AG04450 (cell line): ENCODE data around the gene CAPN13. TPM values are rescaled to one million over a fixed set of nuclear protein-coding genes. Genes with fewer than 3 reads are reported as not detected.

ENCODE experiments used
- CTCF ChIA-PET: fragments of 300-600, 350-600 bp; formaldehyde crosslinking; extraction: SDS; loops from one replicate; lab custom pipeline; 2022; ENCODE audit warnings: antibody characterized with exemption, inconsistent platforms; lab: Charles Lee
- POLR2A ChIA-PET: fragments of 350-600 bp; formaldehyde crosslinking; extraction: SDS; loops from one replicate; lab custom pipeline; 2021; ENCODE audit warnings: antibody characterized with exemption, inconsistent platforms; lab: Yijun Ruan, JAX
- DNase-seq: peaks from one replicate; pipeline ENCODE4 v3.0.0-alpha.2; 2011; ENCODE audit warnings: low read depth, low spot score
- H3K27ac ChIP-seq: one replicate; pipeline ENCODE4 v1.5.1; 2012; ENCODE audit warnings: low read depth, low read length, control low read depth
- H3K27me3 ChIP-seq: one replicate; pipeline ENCODE4 v1.6.0; 2012; ENCODE audit warnings: low read length; ENCODE audit not compliant: control insufficient read depth, insufficient read depth
- H3K4me3 ChIP-seq: 2 replicates; pipeline ENCODE4 v1.5.1; 2011; ENCODE audit warnings: mild to moderate bottlenecking, low read depth, low read length, control low read depth
- H3K9me3 ChIP-seq: 2 replicates; pipeline ENCODE4 v1.5.1; 2012; ENCODE audit warnings: low read length; ENCODE audit not compliant: control insufficient read depth, insufficient read depth
- CTCF ChIP-seq: IDR thresholded peaks from 2 replicates; pipeline ENCODE4 v1.5.1; 2011; ENCODE audit warnings: low read depth, low read length, control low read depth, inconsistent platforms
- polyA plus RNA-seq: library from polyadenylated mRNA; depleted of rRNA; stranded (reverse); fragments of >200 nt; gene quantifications from 2 replicates; pipeline ENCODE4 v1.2.3, GENCODE V29; 2011

The CAPN13 gene
- polyA plus RNA-seq, 1 experiment: not detected

- H3K9me3 ChIP-seq: no peaks in the 10 kb centered on the region
- ChIA-PET CTCF (no interaction called here), POLR2A (no interaction called here)
- DNase-seq: no peak
- H3K4me3 ChIP-seq: no peak overlapping the region
- TF ChIP-seq CTCF: no peak
- H3K27me3 ChIP-seq: peaks cover 9% of the 10 kb centered on the region
- H3K27ac ChIP-seq: no peak overlapping the region
Observed at GRCh38 chr2:30759481-30759880, 47.8 kb downstream of the CAPN13 start.

GRCh38 chr2:30758191-30758651 lies 49.0 kb downstream of the CAPN13 start:
- POLR2A ChIA-PET: no interaction called here
- Histone ChIP-seq H3K4me3 (no peak overlapping the region), H3K27me3 (peaks cover 9% of the 10 kb centered on the region), H3K27ac (no peak overlapping the region), H3K9me3 (no peaks in the 10 kb centered on the region)
- DNase-seq: no peak
- CTCF ChIA-PET: no interaction called here
- no peak for TF ChIP-seq CTCF

- peaks cover 9% of the 10 kb centered on the region for H3K27me3 ChIP-seq
- DNase-seq: no peak
- no peak for TF ChIP-seq CTCF
- H3K9me3 ChIP-seq: no peaks in the 10 kb centered on the region
- H3K27ac ChIP-seq: no peak overlapping the region
- POLR2A ChIA-PET: no interaction called here
- CTCF ChIA-PET: no interaction called here
- no peak overlapping the region for H3K4me3 ChIP-seq
Observed at GRCh38 chr2:30757749-30758148, 49.5 kb downstream of the CAPN13 start.

GRCh38 chr2:30756971-30757370 lies 50.3 kb downstream of the CAPN13 start:
- DNase-seq: no peak
- Histone ChIP-seq H3K4me3 (no peak overlapping the region), H3K27me3 (peaks cover 6% of the 10 kb centered on the region), H3K27ac (no peak overlapping the region), H3K9me3 (no peaks in the 10 kb centered on the region)
- POLR2A ChIA-PET: no interaction called here
- TF ChIP-seq CTCF: no peak
- CTCF ChIA-PET: no interaction called here

GRCh38 chr2:30756051-30756719 lies 51.1 kb downstream of the CAPN13 start:
- CTCF ChIA-PET: no interaction called here
- TF ChIP-seq CTCF: no peak
- peaks cover 6% of the 10 kb centered on the region for H3K27me3 ChIP-seq
- DNase-seq: no peak
- H3K4me3 ChIP-seq: no peak overlapping the region
- H3K9me3 ChIP-seq: no peaks in the 10 kb centered on the region
- POLR2A ChIA-PET: no interaction called here
- no peak overlapping the region for H3K27ac ChIP-seq
